SK-N-SH (cell line): ENCODE measurements around the gene DNAH5.

Experiments
- CTCF ChIP-seq: fragments of 200-600 bp; sonication (generic); IDR thresholded peaks from 2 replicates; pipeline ENCODE4 v1.6.1; 2017; ENCODE audit warnings: antibody characterized with exemption, mild to moderate bottlenecking, moderate library complexity
- FOXJ3 ChIP-seq: sonication (generic); formaldehyde crosslinking; IDR thresholded peaks from 2 replicates; pipeline ENCODE4 v1.5.1; 2020; ENCODE audit warnings: mild to moderate bottlenecking, missing genetic modification reagents
- POLR2AphosphoS5 ChIP-seq: IDR thresholded peaks from 2 replicates; pipeline ENCODE4 v1.6.1; 2012; ENCODE audit warnings: low read depth, low read length
- REST ChIP-seq: IDR thresholded peaks from 2 replicates; pipeline ENCODE4 v1.6.1; 2012; ENCODE audit warnings: mild to moderate bottlenecking, low read depth, low read length, moderate library complexity
- RFX5 ChIP-seq: IDR thresholded peaks from 2 replicates; pipeline ENCODE4 v1.6.1; 2012; ENCODE audit warnings: mild to moderate bottlenecking, improper control_type of control experiment, low read length
- USF2 ChIP-seq: fragments of 150-350 bp; IDR thresholded peaks from 2 replicates; pipeline ENCODE4 v1.6.1; 2017; ENCODE audit warnings: antibody characterized with exemption, low read length, low read depth, borderline replicate concordance
- ZBTB33 ChIP-seq: IDR thresholded peaks from 2 replicates; pipeline ENCODE4 v1.4.0; 2012; ENCODE audit warnings: low read depth, borderline replicate concordance

GRCh38 chr5:13941468-13941867 lies 3.0 kb downstream of the DNAH5 start:
- TF ChIP-seq CTCF = no peak
- TF ChIP-seq ZBTB33 = no peak
- no peak for TF ChIP-seq FOXJ3 (CRISPR knock-in tag)
- TF ChIP-seq RFX5 = no peak
- TF ChIP-seq USF2 = no peak
- TF ChIP-seq REST = no peak
- TF ChIP-seq POLR2AphosphoS5 = no peak
